ENCODE data around the gene GSN. TPM values are rescaled to one million over a fixed set of nuclear protein-coding genes. Genes with fewer than 3 reads are reported as not detected.

The GSN gene
- total and polyA plus RNA-seq, 2 of the 13 experiments (the other 11 are each of a cell fraction or from before 2014, with no cell fraction given), result 294 to 307 TPM

DNA sequence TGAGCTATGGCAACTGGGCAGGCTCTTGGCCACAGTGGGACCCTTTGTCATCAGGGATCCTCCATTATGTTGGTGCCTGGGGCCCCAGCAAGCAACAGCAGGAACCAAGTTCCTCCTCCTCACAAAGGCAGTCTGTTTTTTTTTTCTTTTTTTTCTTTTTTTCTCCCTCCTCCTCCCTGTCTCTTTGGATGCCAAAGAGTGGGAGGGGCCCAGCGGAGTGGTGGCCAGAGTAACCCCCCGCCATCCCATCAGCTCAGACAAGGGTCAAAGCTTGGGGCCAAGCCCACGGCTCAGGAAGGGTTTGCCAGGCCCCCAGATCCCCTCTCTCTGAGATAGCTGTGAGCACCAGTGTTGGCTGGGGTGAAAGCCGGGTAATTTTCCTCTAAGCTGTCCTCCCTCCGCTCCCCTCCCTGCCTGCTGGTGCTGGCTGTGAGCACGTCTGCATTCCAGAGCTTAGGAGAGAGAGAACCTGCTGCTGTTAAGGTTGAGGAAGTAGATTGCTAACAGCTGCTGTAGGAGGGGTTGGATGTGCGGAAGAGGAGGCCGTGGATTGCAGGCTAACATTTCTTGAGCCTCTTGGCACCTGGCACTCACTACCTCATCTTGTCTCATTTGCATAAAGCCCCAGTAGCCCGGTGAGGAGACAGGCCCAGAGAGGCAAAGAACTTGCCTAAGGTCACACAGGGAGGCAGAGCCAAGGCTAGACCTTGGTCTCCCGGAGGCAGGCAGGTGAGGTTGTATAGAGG lies 21.2 kb downstream of the GSN start (continued):
- TF ChIP-seq, protein P1, sequence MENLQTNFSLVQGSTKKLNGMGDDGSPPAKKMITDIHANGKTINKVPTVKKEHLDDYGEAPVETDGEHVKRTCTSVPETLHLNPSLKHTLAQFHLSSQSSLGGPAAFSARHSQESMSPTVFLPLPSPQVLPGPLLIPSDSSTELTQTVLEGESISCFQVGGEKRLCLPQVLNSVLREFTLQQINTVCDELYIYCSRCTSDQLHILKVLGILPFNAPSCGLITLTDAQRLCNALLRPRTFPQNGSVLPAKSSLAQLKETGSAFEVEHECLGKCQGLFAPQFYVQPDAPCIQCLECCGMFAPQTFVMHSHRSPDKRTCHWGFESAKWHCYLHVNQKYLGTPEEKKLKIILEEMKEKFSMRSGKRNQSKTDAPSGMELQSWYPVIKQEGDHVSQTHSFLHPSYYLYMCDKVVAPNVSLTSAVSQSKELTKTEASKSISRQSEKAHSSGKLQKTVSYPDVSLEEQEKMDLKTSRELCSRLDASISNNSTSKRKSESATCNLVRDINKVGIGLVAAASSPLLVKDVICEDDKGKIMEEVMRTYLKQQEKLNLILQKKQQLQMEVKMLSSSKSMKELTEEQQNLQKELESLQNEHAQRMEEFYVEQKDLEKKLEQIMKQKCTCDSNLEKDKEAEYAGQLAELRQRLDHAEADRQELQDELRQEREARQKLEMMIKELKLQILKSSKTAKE (CRISPR knock-in tag; IDR thresholded peaks at IDR 0.05; ENCODE audit: borderline replicate concordance), result peak; percentile 71; the same call in 1 of the 2 replicates
- TF ChIP-seq SP5 (CRISPR knock-in tag; IDR thresholded peaks at IDR 0.05; ENCODE audit: borderline replicate concordance, low read depth) (peak; percentile 50), ZNF335 (CRISPR knock-in tag; IDR thresholded peaks at IDR 0.05) (0 out of 2 replicates have a peak, but pooled peaks have one; percentile 30), FOXP4 (CRISPR knock-in tag; IDR thresholded peaks at IDR 0.05) (0 out of 2 replicates have a peak, but pooled peaks have one; percentile 20), ZNF12 (CRISPR knock-in tag; IDR thresholded peaks at IDR 0.05) (peak; percentile 8; the same call in 1 of the 2 replicates), MTA1 (CRISPR knock-in tag; IDR thresholded peaks at IDR 0.05; ENCODE audit: borderline replicate concordance) (peak; percentile 77), JUNB (CRISPR knock-in tag; IDR thresholded peaks at IDR 0.05; ENCODE audit: borderline replicate concordance) (no peak; the same call in 1 of the 2 replicates), RBM22 (optimal IDR thresholded peaks at IDR 0.05; ENCODE audit: low read length) (peak; percentile 45), PRPF4 (IDR thresholded peaks at IDR 0.05; ENCODE audit: low read depth, low read length, poor library complexity, severe bottlenecking) (no peak), ZNF234 (CRISPR knock-in tag; conservative IDR thresholded peaks at IDR 0.05) (no peak), ARID4A (CRISPR knock-in tag; IDR thresholded peaks at IDR 0.05; ENCODE audit: borderline replicate concordance) (peak; percentile 28; the same call in 1 of the 2 replicates), ZNF691 (CRISPR knock-in tag; IDR thresholded peaks at IDR 0.05; ENCODE audit: borderline replicate concordance, low read depth) (peak; percentile 36; the same call in 1 of the 2 replicates)
- TF ChIP-seq, protein P2, sequence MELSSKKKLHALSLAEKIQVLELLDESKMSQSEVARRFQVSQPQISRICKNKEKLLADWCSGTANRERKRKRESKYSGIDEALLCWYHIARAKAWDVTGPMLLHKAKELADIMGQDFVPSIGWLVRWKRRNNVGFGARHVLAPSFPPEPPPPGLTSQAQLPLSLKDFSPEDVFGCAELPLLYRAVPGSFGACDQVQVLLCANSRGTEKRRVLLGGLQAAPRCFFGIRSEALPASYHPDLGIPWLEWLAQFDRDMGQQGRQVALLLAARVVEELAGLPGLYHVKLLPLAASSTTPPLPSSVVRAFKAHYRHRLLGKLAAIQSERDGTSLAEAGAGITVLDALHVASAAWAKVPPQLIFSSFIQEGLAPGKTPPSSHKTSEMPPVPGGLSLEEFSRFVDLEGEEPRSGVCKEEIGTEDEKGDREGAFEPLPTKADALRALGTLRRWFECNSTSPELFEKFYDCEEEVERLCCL (CRISPR knock-in tag; IDR thresholded peaks at IDR 0.05; ENCODE audit: borderline replicate concordance), result no peak

Measured in HepG2 (cell line).